K562 treated with DMSO at 1 percent for 12 hours (cell line): ENCODE measurements around the gene ITPRID1. TPM values are rescaled to one million over a fixed set of nuclear protein-coding genes. Genes with fewer than 3 reads are reported as not detected.

Experiments used
- total RNA-seq: library from RNA; unstranded; fragments of 300-600 nt; gene quantifications from 2 replicates; pipeline ENCODE4 v1.2.3, GENCODE V29; 2022; ENCODE audit not compliant: insufficient read depth

The ITPRID1 gene
- not detected in 2 replicates for total RNA-seq

DNA sequence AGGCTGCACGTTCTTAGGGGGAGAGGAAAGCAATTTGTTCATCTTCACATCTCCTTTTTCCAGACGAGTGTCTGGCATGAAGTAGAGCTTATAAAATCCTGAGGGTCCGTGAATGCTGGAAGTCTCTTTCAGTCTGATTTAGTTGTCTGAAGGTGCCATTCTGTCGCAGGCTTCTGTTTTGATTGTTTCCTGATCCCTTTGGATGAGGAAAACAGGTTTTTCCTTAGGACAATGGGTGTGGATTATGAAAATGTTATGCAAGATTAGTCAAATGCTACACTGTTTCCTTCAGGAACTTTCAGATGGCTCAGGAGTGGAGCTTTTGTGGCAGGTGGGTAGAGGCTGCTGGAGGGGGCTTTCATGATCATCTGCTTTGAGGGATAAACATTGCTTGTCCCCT lies at the start of gene ITPRID1:
ITPRID1 (plus strand) TSS at position 301 of the 400 bp plus-strand sequence. CDS start 38,935 bp downstream, outside the sequence.

GRCh38 chr7:31687024-31687748 lies 173.3 kb downstream of the ITPRID1 start, which contains the start of gene PPP1R17:
Gene PPP1R17, plus strand, starts transcription at chr7:31687215. Its CDS starts 5,227 bp downstream, at chr7:31692442.

Other genes with a start within 250 kb of the ITPRID1 start
- gene NEUROD6, start 173.4 kb upstream of the ITPRID1 start, total RNA-seq = not detected in 2 replicates
- not detected in 2 replicates for gene PPP1R17, start 173.1 kb downstream of the ITPRID1 start, total RNA-seq